AG04450 (cell line): ENCODE data around the gene VAC14. TPM values are rescaled to one million over a fixed set of nuclear protein-coding genes. Genes with fewer than 3 reads are reported as not detected.
A peak's percentile ranks its signal among the peaks of the same experiment; 100 is the strongest.

Experiments used
- CTCF ChIA-PET: fragments of 300-600, 350-600 bp; formaldehyde crosslinking; extraction: SDS; loops from one replicate; lab custom pipeline; 2022; ENCODE audit warnings: antibody characterized with exemption, inconsistent platforms; lab: Charles Lee
- POLR2A ChIA-PET: fragments of 350-600 bp; formaldehyde crosslinking; extraction: SDS; loops from one replicate; lab custom pipeline; 2021; ENCODE audit warnings: antibody characterized with exemption, inconsistent platforms; lab: Yijun Ruan, JAX
- DNase-seq: peaks from one replicate; pipeline ENCODE4 v3.0.0-alpha.2; 2011; ENCODE audit warnings: low read depth, low spot score
- H3K27ac ChIP-seq: one replicate; pipeline ENCODE4 v1.5.1; 2012; ENCODE audit warnings: low read depth, low read length, control low read depth
- H3K27me3 ChIP-seq: one replicate; pipeline ENCODE4 v1.6.0; 2012; ENCODE audit warnings: low read length; ENCODE audit not compliant: control insufficient read depth, insufficient read depth
- H3K4me3 ChIP-seq: 2 replicates; pipeline ENCODE4 v1.5.1; 2011; ENCODE audit warnings: mild to moderate bottlenecking, low read depth, low read length, control low read depth
- H3K9me3 ChIP-seq: 2 replicates; pipeline ENCODE4 v1.5.1; 2012; ENCODE audit warnings: low read length; ENCODE audit not compliant: control insufficient read depth, insufficient read depth
- polyA plus RNA-seq: library from polyadenylated mRNA; depleted of rRNA; stranded (reverse); fragments of >200 nt; gene quantifications from 2 replicates; pipeline ENCODE4 v1.2.3, GENCODE V29; 2011
- TF ChIP-seq, protein P1 (sequence below): IDR thresholded peaks from 2 replicates; pipeline ENCODE4 v1.5.1; 2011; ENCODE audit warnings: low read depth, low read length, control low read depth, inconsistent platforms

VAC14 gene
- polyA plus RNA-seq, 1 experiment, result 30.2 TPM

DNA sequence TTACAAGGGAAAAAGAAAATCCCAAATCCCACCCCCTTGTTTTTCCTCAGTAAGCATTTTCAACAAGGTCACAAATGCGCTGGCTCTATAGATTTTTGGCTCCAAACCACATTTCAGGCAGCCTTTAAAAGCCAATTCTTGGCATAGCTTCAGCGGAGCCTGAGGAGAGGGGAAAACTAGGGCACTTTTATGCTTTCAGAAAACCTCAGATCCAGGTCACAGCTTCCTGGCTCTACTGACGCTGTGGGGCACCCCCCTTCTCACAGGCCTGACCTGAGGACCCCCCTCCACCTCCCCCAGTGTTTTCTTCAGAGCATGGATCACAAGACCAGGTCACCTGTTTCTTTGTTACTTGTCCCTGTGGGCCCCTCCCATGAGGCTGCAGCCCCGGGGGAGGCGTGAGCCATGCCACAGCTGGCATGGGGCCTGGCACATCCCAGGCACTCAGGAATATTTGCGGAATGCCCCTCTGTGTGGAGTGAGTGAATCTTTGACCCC is 85.0 kb downstream of the VAC14 start:
- peaks cover 3% of the 10 kb centered on the region for H3K9me3 ChIP-seq
- TF ChIP-seq, protein P1, sequence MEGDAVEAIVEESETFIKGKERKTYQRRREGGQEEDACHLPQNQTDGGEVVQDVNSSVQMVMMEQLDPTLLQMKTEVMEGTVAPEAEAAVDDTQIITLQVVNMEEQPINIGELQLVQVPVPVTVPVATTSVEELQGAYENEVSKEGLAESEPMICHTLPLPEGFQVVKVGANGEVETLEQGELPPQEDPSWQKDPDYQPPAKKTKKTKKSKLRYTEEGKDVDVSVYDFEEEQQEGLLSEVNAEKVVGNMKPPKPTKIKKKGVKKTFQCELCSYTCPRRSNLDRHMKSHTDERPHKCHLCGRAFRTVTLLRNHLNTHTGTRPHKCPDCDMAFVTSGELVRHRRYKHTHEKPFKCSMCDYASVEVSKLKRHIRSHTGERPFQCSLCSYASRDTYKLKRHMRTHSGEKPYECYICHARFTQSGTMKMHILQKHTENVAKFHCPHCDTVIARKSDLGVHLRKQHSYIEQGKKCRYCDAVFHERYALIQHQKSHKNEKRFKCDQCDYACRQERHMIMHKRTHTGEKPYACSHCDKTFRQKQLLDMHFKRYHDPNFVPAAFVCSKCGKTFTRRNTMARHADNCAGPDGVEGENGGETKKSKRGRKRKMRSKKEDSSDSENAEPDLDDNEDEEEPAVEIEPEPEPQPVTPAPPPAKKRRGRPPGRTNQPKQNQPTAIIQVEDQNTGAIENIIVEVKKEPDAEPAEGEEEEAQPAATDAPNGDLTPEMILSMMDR, result no peak
- no peak for DNase-seq
- POLR2A ChIA-PET, result interaction anchor here (0.9 to 2.2 kb wide), 9 partner anchors 9 to 54 kb away, joined by 3 to 15 read pairs (median 6); no protein-coding TSS in a partner anchor
- peak overlapping the region; percentile 98 for H3K27ac ChIP-seq
- CTCF ChIA-PET, result interaction anchor here (0.6 to 0.8 kb wide), 4 partner anchors 10 to 29 kb away, joined by 3 to 4 read pairs (median 3); no protein-coding TSS in a partner anchor
- H3K4me3 ChIP-seq, result no peak overlapping the region
- H3K27me3 ChIP-seq, result no peaks in the 10 kb centered on the region

DNA sequence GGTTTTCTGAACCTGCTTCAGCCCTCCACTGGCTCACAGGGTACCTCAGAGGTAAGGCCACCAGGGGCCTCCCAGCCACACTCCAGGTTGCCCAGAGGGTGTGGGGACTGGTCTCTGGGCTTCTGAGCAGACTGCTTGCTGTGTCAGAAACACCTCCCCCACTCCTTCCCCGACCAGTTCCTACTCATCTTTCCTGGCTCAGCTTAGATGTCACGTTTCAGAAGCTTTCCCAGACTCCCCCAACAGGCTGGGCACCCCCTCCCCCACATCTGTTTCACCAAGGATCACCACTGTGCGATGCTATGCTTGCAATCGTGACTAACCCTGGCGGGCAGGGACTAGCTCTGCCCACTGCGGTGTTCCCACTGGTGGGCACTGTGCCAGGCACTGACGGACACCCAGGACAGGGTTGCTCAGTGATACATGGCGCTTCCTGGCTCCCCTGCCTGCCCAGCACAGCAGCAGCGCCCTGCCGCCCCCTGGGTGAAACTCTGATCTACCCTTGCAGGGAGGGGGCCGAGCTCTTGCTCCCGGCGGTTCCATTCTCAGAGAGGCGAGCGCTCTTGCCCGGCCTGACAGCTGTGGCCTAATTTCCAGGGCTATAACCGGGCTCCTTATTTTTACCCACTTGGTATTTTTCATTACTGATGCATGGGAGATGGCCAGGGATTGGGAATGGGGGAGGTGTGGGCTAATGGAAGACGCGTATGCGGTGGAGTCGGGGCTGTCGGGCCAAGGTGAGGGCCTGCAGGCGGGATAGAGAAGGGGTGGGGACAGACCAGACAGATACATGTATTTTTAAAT is 85.7 kb downstream of the VAC14 start:
- ChIA-PET CTCF (interaction anchor here (0.7 to 1.9 kb wide), 4 partner anchors 11 to 57 kb away, joined by 3 to 10 read pairs (median 4); no protein-coding TSS in a partner anchor), POLR2A (interaction anchor here (0.9 to 2.2 kb wide), 10 partner anchors 9 to 53 kb away, joined by 3 to 15 read pairs (median 6); no protein-coding TSS in a partner anchor)
- TF ChIP-seq, protein P1, result peak; percentile 20; the same call in 1 of the 2 replicates

DNA sequence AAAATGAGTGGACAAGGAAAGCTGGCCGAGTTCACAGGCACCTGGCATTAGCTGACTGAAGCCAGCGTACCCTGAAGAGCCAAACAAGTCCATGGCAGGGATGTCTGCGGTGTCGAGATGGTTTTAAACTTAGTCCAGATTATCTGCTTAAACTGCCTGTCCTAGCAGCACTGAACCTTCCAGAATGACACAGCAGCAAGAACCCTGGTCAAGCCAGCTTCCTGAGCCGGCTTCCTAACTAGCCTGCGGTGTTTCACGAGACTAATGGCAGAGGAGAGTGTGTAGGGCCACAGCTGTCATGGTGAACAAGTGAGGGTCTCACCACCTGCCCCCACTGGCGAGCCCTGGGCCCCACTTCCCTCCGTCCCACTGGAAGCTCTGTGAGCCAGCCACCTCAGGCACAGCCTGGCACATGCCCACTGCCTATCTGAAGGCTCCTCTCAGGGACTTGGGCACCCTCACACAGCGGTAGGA is 86.3 kb downstream of the VAC14 start:
- Histone ChIP-seq H3K27ac (peak overlapping the region; percentile 98), H3K4me3 (0 out of 2 replicates have a peak overlapping the region, but pooled peaks have one; percentile 1), H3K9me3 (peaks cover 2% of the 10 kb centered on the region), H3K27me3 (no peaks in the 10 kb centered on the region)
- no peak for DNase-seq
- CTCF ChIA-PET, result interaction anchor here (1.0 to 1.9 kb wide), 2 partner anchors 24 to 57 kb away, joined by 4 to 10 read pairs; no protein-coding TSS in a partner anchor
- TF ChIP-seq, protein P1, result no peak
- POLR2A ChIA-PET, result interaction anchor here (0.6 to 2.2 kb wide), 9 partner anchors 8 to 245 kb away, joined by 3 to 15 read pairs (median 7); no protein-coding TSS in a partner anchor

More for the DNA sequence above, 85.7 kb downstream of the VAC14 start:
- H3K4me3 ChIP-seq, result no peak overlapping the region
- DNase-seq, result peak; percentile 92
- peak overlapping the region; percentile 98 for H3K27ac ChIP-seq
- H3K27me3 ChIP-seq, result no peaks in the 10 kb centered on the region
- H3K9me3 ChIP-seq, result peaks cover 3% of the 10 kb centered on the region

DNA sequence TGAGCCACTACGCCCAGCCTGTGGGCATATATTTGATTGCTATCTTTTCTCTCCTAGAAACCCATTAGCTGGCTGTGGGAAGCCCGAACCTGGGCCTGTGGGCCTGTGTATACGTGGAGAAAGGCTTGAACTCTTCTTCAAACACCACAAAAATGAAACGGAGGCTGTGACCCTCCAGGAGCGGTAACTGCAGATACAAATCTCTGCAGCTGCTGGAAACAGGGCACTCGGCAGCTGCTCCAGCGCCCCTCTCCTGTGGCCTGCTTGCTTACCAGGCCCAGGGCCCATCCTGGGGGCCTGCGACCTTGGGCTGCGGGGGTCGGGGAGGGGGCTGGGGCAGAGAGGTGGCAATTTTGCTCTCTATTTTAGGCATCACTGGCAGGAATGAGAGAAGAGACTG is 87.1 kb downstream of the VAC14 start:
- H3K4me3 ChIP-seq, result no peak overlapping the region
- H3K9me3 ChIP-seq, result no peaks in the 10 kb centered on the region; the same call in 1 of the 2 replicates
- ChIA-PET CTCF (interaction anchor here (1.9 kb wide), 1 partner anchor 25 kb away, joined by 10 read pairs; no protein-coding TSS in a partner anchor), POLR2A (interaction anchor here (0.6 to 0.9 kb wide), 2 partner anchors 11 to 244 kb away, joined by 3 to 6 read pairs; no protein-coding TSS in a partner anchor)
- H3K27ac ChIP-seq, result peak overlapping the region; percentile 98
- DNase-seq, result no peak
- TF ChIP-seq, protein P1, result no peak
- no peaks in the 10 kb centered on the region for H3K27me3 ChIP-seq
